ENCODE results near the gene UBQLNL.

GRCh38 chr11:5488385-5488784 lies 28.1 kb downstream of the UBQLNL start, which contains the start of gene OR52D1:
- no peak for TF ChIP-seq ZNF121 (tag by site-specific recombination; IDR thresholded peaks at IDR 0.05)
- TF ChIP-seq ZSCAN18 (tag by site-specific recombination; IDR thresholded peaks at IDR 0.05), result no peak
- no peak for TF ChIP-seq ATF2 (tag by site-specific recombination; IDR thresholded peaks at IDR 0.05; ENCODE audit: low read depth)
- TF ChIP-seq PBX3 (CRISPR knock-in tag; IDR thresholded peaks at IDR 0.05), result no peak
- no peak for TF ChIP-seq CTCF (tag by site-specific recombination; IDR thresholded peaks at IDR 0.05)
- no peak for TF ChIP-seq TCF7L2 (IDR thresholded peaks at IDR 0.05; ENCODE audit: borderline replicate concordance, low read depth, low read length)
- no peak for TF ChIP-seq ZNF175 (tag by site-specific recombination; IDR thresholded peaks at IDR 0.05)
- TF ChIP-seq ZNF514 (tag by site-specific recombination; IDR thresholded peaks at IDR 0.05), result no peak
- TF ChIP-seq PATZ1 (tag by site-specific recombination; IDR thresholded peaks at IDR 0.05), result no peak
- no peak for TF ChIP-seq ZFP41 (tag by site-specific recombination; IDR thresholded peaks at IDR 0.05; ENCODE audit: borderline replicate concordance)
- no peak for TF ChIP-seq TSHZ1 (tag by site-specific recombination; IDR thresholded peaks at IDR 0.05; ENCODE audit: borderline replicate concordance)
- TF ChIP-seq ZNF692 (tag by site-specific recombination; IDR thresholded peaks at IDR 0.05), result no peak

All from HEK293 (cell line).